Prostate gland (tissue), 2 donors: ENCODE results near the gene IFNLR1. TPM values are rescaled to one million over a fixed set of nuclear protein-coding genes. Genes with fewer than 3 reads are reported as not detected.

Experiments used
- DNase-seq: peaks from one replicate; pipeline ENCODE4 v3.0.0-alpha.2; 2019; ENCODE audit warnings: low spot score
- H3K27ac ChIP-seq, 2 donors: fragments of 200-600 bp; sonication (generic); 2 replicates each; pipeline ENCODE4 v1.5.1; 2017 to 2019
- H3K27me3 ChIP-seq: fragments of 200-600 bp; sonication (generic); replicated peaks from 2 replicates; pipeline ENCODE4 v1.5.1; 2019; ENCODE audit not compliant: insufficient read depth
- H3K36me3 ChIP-seq, 2 donors: fragments of 200-600 bp; sonication (generic); 1 replicate in 1 of 2; 2 replicates in 1 of 2; pipeline versions ENCODE4 v1.5.1 to v1.8.1; 2017 to 2019
- H3K4me1 ChIP-seq: fragments of 200-600 bp; sonication (generic); replicated peaks from 2 replicates; pipeline ENCODE4 v1.5.1; 2019
- H3K4me3 ChIP-seq, 2 donors: fragments of 200-600 bp; sonication (generic); 2 replicates each; pipeline ENCODE4 v1.5.1; 2017 to 2019
- H3K9me3 ChIP-seq: fragments of 200-600 bp; sonication (generic); 2 replicates; pipeline ENCODE4 v1.5.1; 2017
- CTCF ChIP-seq, 4 experiments: fragments of 200-600 bp in 2 of 4; fragments of 450-650 bp in 2 of 4; sonication (generic) in 2 of 4; IDR thresholded peaks; 1 replicate in 3 of 4; 2 replicates in 1 of 4; pipeline ENCODE4 v1.5.1; 2016 to 2019; ENCODE audit warnings: antibody characterized with exemption in 4 of 4, mild to moderate bottlenecking in 2 of 4, moderate library complexity in 2 of 4
- POLR2A ChIP-seq: fragments of 450-650 bp; IDR thresholded peaks from one replicate; pipeline ENCODE4 v1.6.1; 2016; ENCODE audit warnings: antibody characterized with exemption, mild to moderate bottlenecking
- POLR2AphosphoS5 ChIP-seq: sonication (generic); formaldehyde crosslinking; IDR thresholded peaks from one replicate; pipeline ENCODE4 v1.6.1; 2017; ENCODE audit warnings: antibody characterized with exemption
- WGBS: methylation state at CpG from one replicate; pipeline ENCODE4 v1.1.5; 2018; 5-methylcytosine and 5-hydroxymethylcytosine counted together
- intact Hi-C: fragments of 100-400 bp; cut with DNase I; formaldehyde crosslinking; loops from one replicate; pipeline ENCODE4 v1.14.2; 2022
- total RNA-seq, 2 donors: library from RNA; depleted of rRNA; stranded (reverse); fragments of >200 nt; gene quantifications; one replicate each; pipeline ENCODE4 v1.1.0, GENCODE V29; 2016

IFNLR1 gene
- total RNA-seq, result 1 to 10 TPM; 6.6 to 9.2 TPM

DNA sequence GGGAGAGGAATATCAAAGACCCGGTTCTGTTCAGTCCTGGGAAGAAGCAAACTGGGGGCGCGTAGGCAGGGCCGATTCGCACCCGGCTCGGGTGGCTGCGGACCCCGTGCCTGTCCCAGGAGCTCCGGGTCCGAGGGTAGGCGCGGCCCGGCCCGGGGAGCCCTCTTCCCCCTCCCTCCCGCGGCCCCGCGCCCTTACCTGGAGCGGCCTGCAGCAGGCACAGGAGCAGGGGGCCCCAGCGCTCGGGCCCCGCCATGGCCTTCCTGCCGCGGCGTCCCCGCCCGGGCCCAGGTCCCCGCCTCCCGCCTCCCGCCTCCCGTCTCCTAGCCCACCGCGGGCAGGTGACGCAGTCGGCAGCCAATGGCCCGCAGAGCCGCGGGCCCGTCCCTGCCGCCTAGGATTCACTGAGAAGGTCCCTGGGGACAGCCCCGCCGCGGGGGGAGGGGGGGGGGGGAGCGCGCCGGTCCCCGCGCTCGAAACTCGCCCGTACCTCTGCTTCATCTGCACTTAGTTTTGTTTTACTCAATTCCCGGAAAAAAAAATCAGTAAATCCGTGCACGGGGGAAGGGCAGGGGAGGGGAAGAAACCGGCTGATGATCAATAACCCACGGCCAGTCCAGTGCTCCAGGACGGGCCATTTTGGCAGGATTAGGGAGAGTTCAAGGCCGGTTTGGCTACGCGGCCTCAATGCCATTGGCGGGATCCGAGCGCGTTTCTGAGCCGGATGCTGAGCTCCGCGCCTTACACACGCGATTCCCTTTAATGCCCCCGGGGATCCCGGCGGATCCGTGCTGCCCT lies at the start of gene IFNLR1:
TSS of gene IFNLR1 (minus strand) at position 297 of the 798 bp plus-strand sequence. CDS start at position 256, 41 bp downstream.
- 0% methylated on average over 39 of the region's 74 CpGs for WGBS

DNA sequence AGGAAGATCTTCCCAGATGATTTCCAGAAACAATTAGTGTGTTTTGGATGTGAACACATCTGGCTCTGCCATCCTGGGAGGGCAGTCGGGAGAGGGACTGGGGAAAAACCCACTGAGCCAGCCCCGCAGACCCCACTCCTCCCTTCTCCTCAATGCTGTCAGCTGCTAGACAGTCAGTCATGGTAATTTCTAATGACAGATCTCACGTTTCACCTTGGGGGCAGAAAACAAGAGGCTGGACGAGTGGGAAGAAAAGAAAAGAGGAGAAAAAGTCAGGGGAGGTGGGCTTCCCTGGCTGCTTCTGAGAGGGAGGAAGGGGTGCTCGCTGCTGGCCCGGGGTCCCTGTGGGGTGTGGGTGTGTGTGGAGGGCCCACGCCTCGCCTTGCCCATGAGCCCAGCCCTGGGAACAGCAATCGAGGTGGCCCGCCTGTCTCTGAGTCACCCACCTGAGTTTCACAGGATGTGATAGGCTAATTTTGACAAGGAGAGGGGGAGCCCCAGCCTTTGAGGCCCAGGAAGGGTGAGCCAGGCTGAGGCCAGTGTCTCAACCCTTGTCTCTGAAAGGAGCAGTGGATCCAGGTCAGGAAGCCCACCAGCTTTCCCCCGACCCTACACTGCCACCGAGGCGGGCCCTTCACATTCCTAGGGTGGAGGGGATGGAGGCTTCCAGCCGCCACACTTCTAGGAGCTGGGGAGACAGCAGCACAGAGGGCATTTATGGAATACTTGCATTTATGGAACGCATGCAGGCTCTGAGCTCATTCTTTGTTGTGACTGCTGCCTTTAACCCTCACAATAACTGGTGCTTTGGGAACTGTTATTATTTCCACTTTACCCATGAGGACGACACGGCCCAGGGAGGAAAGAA lies 49.1 kb upstream of the IFNLR1 start:
- Histone ChIP-seq H3K36me3 (no peaks in the 10 kb centered on the region), H3K27ac (no peak overlapping the region), H3K27me3 (no peaks in the 10 kb centered on the region), H3K4me3 (no peak overlapping the region), H3K4me1 (no peaks in the 10 kb centered on the region), H3K9me3 (no peaks in the 10 kb centered on the region)
- intact Hi-C loops, result no loop called here
- WGBS, result 52% methylated on average over 17 of the region's 17 CpGs
- no peak for TF ChIP-seq POLR2A
- no peak for TF ChIP-seq POLR2AphosphoS5
- TF ChIP-seq CTCF (IDR thresholded peaks at IDR 0.05), result no peak
- DNase-seq, result no peak

More for the DNA sequence above, at the start of gene IFNLR1:
- peak within 1 kb of the TSS; percentile 82 to 92 for H3K27ac ChIP-seq
- TF ChIP-seq POLR2AphosphoS5 (peak; percentile 9), POLR2A (peak; percentile 84), CTCF (IDR thresholded peaks at IDR 0.05) (no peak)
- H3K4me1 ChIP-seq, result no peaks in the 10 kb centered on the region
- H3K4me3 ChIP-seq, result peak within 1 kb of the TSS; percentile 43 to 56
- H3K9me3 ChIP-seq, result no peaks in the 10 kb centered on the region
- no peaks in the 10 kb centered on the region for H3K27me3 ChIP-seq
- peak; percentile 88 for DNase-seq
- H3K36me3 ChIP-seq, result no peaks in the 10 kb centered on the region
- intact Hi-C loops, result no loop called here

DNA sequence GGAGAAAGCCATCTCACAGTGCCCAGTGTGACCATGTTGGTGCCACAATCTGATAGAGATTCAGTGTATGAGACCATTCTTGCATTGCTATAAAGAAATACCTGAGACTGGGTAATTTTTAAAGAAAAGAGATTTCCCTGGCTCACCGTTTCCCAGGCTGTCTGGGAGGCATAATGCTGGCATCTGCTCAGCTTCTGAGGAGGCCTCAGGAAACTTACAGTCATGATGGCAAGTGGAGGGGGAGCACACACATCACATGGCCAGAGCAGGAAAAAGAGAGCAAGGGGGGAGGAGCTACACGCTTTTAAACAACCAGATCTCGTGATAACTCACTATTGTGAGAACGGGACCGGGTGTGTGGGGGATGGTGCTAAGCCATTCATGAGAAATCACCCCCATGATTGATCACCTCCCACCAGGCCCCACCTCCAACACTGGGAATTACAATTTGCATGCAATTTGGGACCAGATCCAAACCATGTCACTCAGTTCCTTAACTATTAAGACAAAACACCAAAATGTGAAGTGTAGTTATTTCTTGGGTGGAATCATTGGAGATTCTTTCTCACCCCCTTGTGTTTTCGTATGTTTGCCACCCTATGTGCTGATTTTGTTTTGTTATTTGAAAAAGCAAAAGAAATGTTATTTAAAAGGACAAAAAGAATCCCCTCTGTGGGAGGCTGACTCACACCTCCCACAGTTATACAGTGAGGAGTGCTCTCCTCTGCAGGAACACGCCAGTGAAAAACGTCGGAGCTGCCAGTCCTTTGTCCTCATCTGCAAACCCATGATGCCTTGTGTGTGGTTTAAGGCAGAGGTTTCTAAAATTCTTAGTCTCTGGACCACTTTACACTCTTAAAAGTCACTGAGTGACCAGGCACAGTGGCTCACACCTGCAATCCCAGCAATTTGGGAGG lies 46.9 kb upstream of the IFNLR1 start:
- no peaks in the 10 kb centered on the region for H3K27me3 ChIP-seq
- no peaks in the 10 kb centered on the region for H3K9me3 ChIP-seq
- TF ChIP-seq POLR2AphosphoS5, result no peak
- TF ChIP-seq CTCF (IDR thresholded peaks at IDR 0.05), result no peak
- TF ChIP-seq POLR2A, result no peak
- no peak overlapping the region for H3K4me3 ChIP-seq
- intact Hi-C loops, result no loop called here
- no peaks in the 10 kb centered on the region for H3K4me1 ChIP-seq
- DNase-seq, result no peak
- H3K36me3 ChIP-seq, result no peaks in the 10 kb centered on the region
- WGBS, result 79% methylated on average over 9 of the region's 9 CpGs
- no peak overlapping the region for H3K27ac ChIP-seq

DNA sequence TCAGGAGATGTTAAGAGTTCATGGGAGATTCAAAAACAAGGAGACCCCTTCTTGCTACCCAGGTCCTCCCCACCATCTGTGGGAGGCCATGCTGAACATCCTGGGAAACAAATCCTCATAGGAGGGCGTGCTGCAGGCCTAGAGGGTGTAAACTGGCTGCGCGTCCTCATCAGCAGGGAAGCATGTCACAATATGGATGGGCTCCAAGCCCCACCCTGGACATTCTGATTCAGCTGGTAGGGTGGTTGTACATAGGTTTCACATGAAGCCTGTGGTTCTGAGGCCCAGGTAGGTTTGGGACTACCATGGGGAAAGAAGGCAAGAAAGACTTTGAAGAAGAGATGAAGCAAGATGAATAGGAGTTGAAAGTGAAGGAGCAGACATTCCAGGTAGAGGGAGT lies 44.6 kb upstream of the IFNLR1 start:
- TF ChIP-seq POLR2A (no peak), CTCF (IDR thresholded peaks at IDR 0.05) (no peak), POLR2AphosphoS5 (no peak)
- Histone ChIP-seq H3K27me3 (no peaks in the 10 kb centered on the region), H3K27ac (no peak overlapping the region), H3K9me3 (no peaks in the 10 kb centered on the region), H3K4me1 (no peaks in the 10 kb centered on the region), H3K4me3 (no peak overlapping the region), H3K36me3 (no peaks in the 10 kb centered on the region)
- 100% methylated on average over 3 of the region's 3 CpGs for WGBS
- no peak for DNase-seq
- intact Hi-C loops, result no loop called here
